Activated CD4-positive, CD25-positive, alpha-beta regulatory T cell (primary cell): ENCODE measurements around the gene APOL3.
"Not testable (repeated sequence)": the region's sequence is repeated elsewhere in the genome, so short reads cannot be mapped to it uniquely, and the experiment has no call there.

ENCODE experiments used
- DNase-seq, 4 experiments: peaks; one replicate each; lab custom pipeline; 2025; lab: John Stamatoyannopoulos, UW

APOL3 gene

GRCh38 chr22:36100908-36101307, 59.6 kb downstream of the APOL3 start:
- not testable (repeated sequence) for DNase-seq

- no peak for DNase-seq
These were observed 60.3 kb downstream of the APOL3 start for GRCh38 chr22:36100134-36100824.

GRCh38 chr22:36099561-36099960, 61.0 kb downstream of the APOL3 start:
- DNase-seq: not testable (repeated sequence)

- no peak for DNase-seq
These were observed 62.7 kb downstream of the APOL3 start for GRCh38 chr22:36097880-36098279.

GRCh38 chr22:36090772-36091171, 69.8 kb downstream of the APOL3 start:
- DNase-seq: not testable (repeated sequence)
